Activated CD8-positive, alpha-beta memory T cell treated with anti-CD3 and anti-CD28 coated beads, Interleukin-2, amount 50 U/mL, for 1 hour (primary cell): ENCODE data around the gene ACAT2.
"Not testable (repeated sequence)": the region's sequence is repeated elsewhere in the genome, so short reads cannot be mapped to it uniquely, and the experiment has no call there.

Experiments used
- DNase-seq: peaks from one replicate; pipeline ENCODE4 v3.0.0-alpha.2; 2020; ENCODE audit errors: extremely low read depth

The ACAT2 gene

GRCh38 chr6:159772196-159772595, 10.4 kb downstream of the ACAT2 start:
- no peak for DNase-seq

GRCh38 chr6:159777240-159777904, 15.5 kb downstream of the ACAT2 start:
- no peak for DNase-seq

- no peak for DNase-seq
These were observed 16.3 kb downstream of the ACAT2 start for GRCh38 chr6:159778131-159778530.

- no peak for DNase-seq
These were observed 16.8 kb downstream of the ACAT2 start for GRCh38 chr6:159778542-159779103.

GRCh38 chr6:159788276-159788675, 26.4 kb downstream of the ACAT2 start:
- no peak for DNase-seq

- DNase-seq: no peak
These were observed 27.0 kb downstream of the ACAT2 start for GRCh38 chr6:159788753-159789376.

GRCh38 chr6:159789377-159790148, 27.7 kb downstream of the ACAT2 start, which contains the start of gene TCP1:
TCP1 (minus strand) TSS chr6:159789602; CDS start chr6:159789468, 134 bp downstream.
- DNase-seq: peak; percentile 100

- peak; percentile 72 for DNase-seq
These were observed 28.5 kb downstream of the ACAT2 start, which contains the start of gene MRPL18 for GRCh38 chr6:159790149-159790955. MRPL18 (plus strand) TSS chr6:159790467; CDS start chr6:159790588, 121 bp downstream.

- no peak for DNase-seq
These were observed 29.2 kb downstream of the ACAT2 start for GRCh38 chr6:159790956-159791598.

GRCh38 chr6:159794976-159795375, 33.1 kb downstream of the ACAT2 start:
- DNase-seq: not testable (repeated sequence)

GRCh38 chr6:159797554-159797953, 35.7 kb downstream of the ACAT2 start:
- DNase-seq: no peak

GRCh38 chr6:159800141-159800865, 38.5 kb downstream of the ACAT2 start, which contains the start of gene PNLDC1:
PNLDC1 (plus strand) TSS chr6:159800276; CDS start chr6:159800308, 32 bp downstream.
- no peak for DNase-seq

- no peak for DNase-seq
These were observed 40.1 kb downstream of the ACAT2 start for GRCh38 chr6:159801935-159802334.

- no peak for DNase-seq
These were observed 42.7 kb downstream of the ACAT2 start for GRCh38 chr6:159804504-159804903.

GRCh38 chr6:159805440-159806020, 43.7 kb downstream of the ACAT2 start:
- DNase-seq: no peak

- no peak for DNase-seq
These were observed 44.2 kb downstream of the ACAT2 start for GRCh38 chr6:159806021-159806458.

GRCh38 chr6:159807150-159807858, 45.5 kb downstream of the ACAT2 start:
- no peak for DNase-seq

GRCh38 chr6:159808647-159809046, 46.8 kb downstream of the ACAT2 start:
- DNase-seq: no peak

GRCh38 chr6:159809149-159809548, 47.3 kb downstream of the ACAT2 start:
- no peak for DNase-seq
